Inferior parietal cortex (tissue), 1 donor: ENCODE results near the gene EDA.
A peak's percentile ranks its signal among the peaks of the same experiment; 100 is the strongest.

Experiments used
- DNase-seq: peaks from one replicate; pipeline ENCODE4 v3.0.0-alpha.2; 2016; ENCODE audit errors: extremely low spot score

The EDA gene

GRCh38 chrX:69615779-69616456 lies at the start of gene EDA:
Gene EDA (plus strand): TSS chrX:69616113.
- DNase-seq, result peak; percentile 67

- DNase-seq, result no peak
Measured at GRCh38 chrX:69568828-69569227, 47.1 kb upstream of the EDA start.

- no peak for DNase-seq
Measured at GRCh38 chrX:69597399-69597798, 18.5 kb upstream of the EDA start.

- DNase-seq, result no peak
Measured at GRCh38 chrX:69600182-69600581, 15.7 kb upstream of the EDA start.

- no peak for DNase-seq
Measured at GRCh38 chrX:69603566-69604194, 12.2 kb upstream of the EDA start.

- no peak for DNase-seq
Measured at GRCh38 chrX:69605521-69605920, 10.4 kb upstream of the EDA start.

- no peak for DNase-seq
Measured at GRCh38 chrX:69607616-69608015, 8.3 kb upstream of the EDA start.

- no peak for DNase-seq
Measured at GRCh38 chrX:69613946-69614345, 2.0 kb upstream of the EDA start.

GRCh38 chrX:69614886-69615285 lies 1.0 kb upstream of the EDA start:
- DNase-seq, result no peak

GRCh38 chrX:69615342-69615741 lies 571 bp upstream of the EDA start:
- peak; percentile 4 for DNase-seq

GRCh38 chrX:69616457-69617203 lies 717 bp downstream of the EDA start:
- no peak for DNase-seq

GRCh38 chrX:69618803-69619202 lies 2.9 kb downstream of the EDA start:
- DNase-seq, result peak; percentile 24

GRCh38 chrX:69626129-69626528 lies 10.2 kb downstream of the EDA start:
- DNase-seq, result no peak

- no peak for DNase-seq
Measured at GRCh38 chrX:69627744-69628143, 11.8 kb downstream of the EDA start.

- DNase-seq, result no peak
Measured at GRCh38 chrX:69630147-69630546, 14.2 kb downstream of the EDA start.

GRCh38 chrX:69664693-69665092 lies 48.8 kb downstream of the EDA start:
- DNase-seq, result no peak

GRCh38 chrX:69670001-69670555 lies 54.2 kb downstream of the EDA start:
- no peak for DNase-seq

- no peak for DNase-seq
Measured at GRCh38 chrX:69674891-69675290, 59.0 kb downstream of the EDA start.

- no peak for DNase-seq
Measured at GRCh38 chrX:69705818-69706217, 89.9 kb downstream of the EDA start.

- DNase-seq, result no peak
Measured at GRCh38 chrX:69718102-69718501, 102.2 kb downstream of the EDA start.

GRCh38 chrX:69724307-69724706 lies 108.4 kb downstream of the EDA start:
- DNase-seq, result no peak

GRCh38 chrX:69740317-69740716 lies 124.4 kb downstream of the EDA start:
- no peak for DNase-seq

- DNase-seq, result no peak
Measured at GRCh38 chrX:69741721-69742120, 125.8 kb downstream of the EDA start.
